Panc1 (cell line): ENCODE results near the gene PITRM1. TPM values are rescaled to one million over a fixed set of nuclear protein-coding genes. Genes with fewer than 3 reads are reported as not detected.

Source experiments
- ATAC-seq: fragments of 200-7000 bp; cut with Tn5 transposase; 2 replicates; pipeline ENCODE4 v1.9.1; 2020; ENCODE audit warnings: mild to moderate bottlenecking, moderate library complexity
- BruUV-seq: library from RNA; stranded (reverse); fragments of 400-500 nt; replicated peaks from 2 replicates; lab custom pipeline; 2021; lab: Mats Ljungman, UMichigan
- CTCF ChIA-PET: fragments of 300-600 bp; sonication (Branson Sonifier 250); formaldehyde crosslinking; loops from one replicate; lab custom pipeline; 2022; ENCODE audit warnings: antibody characterized with exemption; lab: Charles Lee
- POLR2A ChIA-PET: fragments of 300-600 bp; sonication (Branson Sonifier 250); formaldehyde crosslinking; loops from one replicate; lab custom pipeline; 2022; ENCODE audit warnings: antibody characterized with exemption; lab: Charles Lee
- DNase-seq: peaks from one replicate; pipeline ENCODE4 v3.0.0-alpha.2; 2010; ENCODE audit warnings: low read depth, low spot score
- H3K27ac ChIP-seq: 2 replicates; pipeline ENCODE4 v1.5.1; 2011; ENCODE audit warnings: mild to moderate bottlenecking, low read length, inconsistent platforms
- H3K27me3 ChIP-seq: fragments of 200-500 bp; sonication (Bioruptor generic); 2 replicates; pipeline ENCODE4 v1.6.0; 2014; ENCODE audit warnings: low read length, inconsistent platforms; ENCODE audit not compliant: control insufficient read depth, insufficient read depth
- H3K36me3 ChIP-seq: fragments of 200-500 bp; sonication (Bioruptor generic); 2 replicates; pipeline ENCODE4 v1.5.1; 2014; ENCODE audit warnings: inconsistent platforms, mild to moderate bottlenecking, low read length, moderate library complexity; ENCODE audit not compliant: control insufficient read depth, insufficient read depth
- H3K4me1 ChIP-seq: 2 replicates; pipeline ENCODE4 v1.5.1; 2011; ENCODE audit warnings: inconsistent platforms, mild to moderate bottlenecking, low read length, moderate library complexity; ENCODE audit not compliant: control insufficient read depth, insufficient read depth
- H3K4me3 ChIP-seq, 2 experiments: 2 replicates each; pipeline ENCODE4 v1.5.1; 2011 to 2012; ENCODE audit warnings: low read depth in 2 of 2, low read length in 2 of 2, mild to moderate bottlenecking in 2 of 2, inconsistent platforms in 1 of 2, moderate library complexity in 1 of 2
- H3K9me3 ChIP-seq: fragments of 200-500 bp; sonication (Bioruptor generic); 2 replicates; pipeline ENCODE4 v1.5.1; 2014; ENCODE audit warnings: low read depth, mild to moderate bottlenecking, inconsistent platforms, low read length, moderate library complexity; ENCODE audit not compliant: control insufficient read depth, insufficient read depth
- POLR2AphosphoS5 ChIP-seq: IDR thresholded peaks from 2 replicates; pipeline ENCODE4 v1.6.1; 2012; ENCODE audit warnings: mild to moderate bottlenecking, low read depth, low read length, moderate library complexity
- SIN3A ChIP-seq: IDR thresholded peaks from 2 replicates; pipeline ENCODE4 v1.6.1; 2012; ENCODE audit warnings: low read depth, mild to moderate bottlenecking, low read length, moderate library complexity, borderline replicate concordance; ENCODE audit not compliant: insufficient read depth
- TCF7L2 ChIP-seq: IDR thresholded peaks from 2 replicates; pipeline ENCODE4 v1.6.1; 2011; ENCODE audit warnings: mild to moderate bottlenecking, low read depth, low read length, inconsistent platforms
- in situ Hi-C: cut with HindIII; loops from 2 replicates; pipeline ENCODE4 v1.10.0; 2016; ENCODE audit warnings: low sequenced_read_pairs, low pct_unique_long_range_greater_than_20kb
- intact Hi-C: fragments of 100-400 bp; cut with micrococcal nuclease; formaldehyde crosslinking; loops from one replicate; pipeline ENCODE4 v1.10.0; 2022; ENCODE audit not compliant: unreplicated experiment
- total RNA-seq: library from RNA; stranded (reverse); gene quantifications from one replicate; pipeline ENCODE4 v1.2.1, GENCODE V29; 2021; ENCODE audit not compliant: unreplicated experiment
- TF ChIP-seq, protein P1 (sequence below), 2 experiments: IDR thresholded peaks; 2 replicates each; pipeline ENCODE4 v1.6.1; 2011 to 2012; ENCODE audit warnings: low read depth in 2 of 2, control low read depth in 1 of 2, low read length in 1 of 2, mild to moderate bottlenecking in 1 of 2, moderate library complexity in 1 of 2; ENCODE audit not compliant: insufficient read depth in 1 of 2
- TF ChIP-seq, protein P2 (sequence below): fragments of 450-650 bp; IDR thresholded peaks from 2 replicates; pipeline ENCODE4 v1.5.1; 2017; ENCODE audit warnings: mild to moderate bottlenecking

The PITRM1 gene
- total RNA-seq, 1 experiment from 2014 or later: 63.5 TPM

DNA sequence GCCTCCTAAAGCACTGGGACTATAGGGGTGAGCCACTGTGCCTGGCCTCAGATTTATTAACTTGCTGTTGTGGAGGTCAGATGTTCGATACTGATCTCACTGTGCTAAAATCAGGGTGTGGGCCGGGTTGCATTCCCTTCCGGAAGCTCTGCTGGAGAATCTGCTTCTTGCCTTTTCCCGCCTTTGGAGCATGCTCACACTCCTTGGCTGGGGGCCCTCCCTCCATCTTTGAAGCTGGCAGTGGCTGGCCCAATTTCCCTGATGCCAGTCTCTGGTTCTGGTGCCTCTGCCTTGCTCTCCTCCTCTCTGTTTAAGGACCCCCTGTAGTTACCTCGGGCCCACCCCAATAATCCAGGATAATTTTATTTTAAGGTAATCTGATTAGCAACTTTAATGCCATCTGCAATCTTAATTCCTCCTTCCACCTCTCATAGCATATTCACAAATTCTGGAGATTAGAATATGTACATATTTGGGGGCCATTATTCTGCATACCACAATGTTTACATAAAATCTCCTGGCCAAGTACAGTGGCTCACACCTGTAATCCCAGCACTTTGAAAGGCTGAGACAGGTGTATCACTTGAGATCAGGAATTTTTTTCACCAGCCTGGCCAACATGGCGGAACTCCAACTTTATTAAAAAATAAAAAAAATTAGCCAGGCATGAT is 7.9 kb upstream of the PITRM1 start:
- CTCF ChIA-PET: no interaction called here
- TF ChIP-seq POLR2AphosphoS5: no peak
- TF ChIP-seq, protein P1, sequence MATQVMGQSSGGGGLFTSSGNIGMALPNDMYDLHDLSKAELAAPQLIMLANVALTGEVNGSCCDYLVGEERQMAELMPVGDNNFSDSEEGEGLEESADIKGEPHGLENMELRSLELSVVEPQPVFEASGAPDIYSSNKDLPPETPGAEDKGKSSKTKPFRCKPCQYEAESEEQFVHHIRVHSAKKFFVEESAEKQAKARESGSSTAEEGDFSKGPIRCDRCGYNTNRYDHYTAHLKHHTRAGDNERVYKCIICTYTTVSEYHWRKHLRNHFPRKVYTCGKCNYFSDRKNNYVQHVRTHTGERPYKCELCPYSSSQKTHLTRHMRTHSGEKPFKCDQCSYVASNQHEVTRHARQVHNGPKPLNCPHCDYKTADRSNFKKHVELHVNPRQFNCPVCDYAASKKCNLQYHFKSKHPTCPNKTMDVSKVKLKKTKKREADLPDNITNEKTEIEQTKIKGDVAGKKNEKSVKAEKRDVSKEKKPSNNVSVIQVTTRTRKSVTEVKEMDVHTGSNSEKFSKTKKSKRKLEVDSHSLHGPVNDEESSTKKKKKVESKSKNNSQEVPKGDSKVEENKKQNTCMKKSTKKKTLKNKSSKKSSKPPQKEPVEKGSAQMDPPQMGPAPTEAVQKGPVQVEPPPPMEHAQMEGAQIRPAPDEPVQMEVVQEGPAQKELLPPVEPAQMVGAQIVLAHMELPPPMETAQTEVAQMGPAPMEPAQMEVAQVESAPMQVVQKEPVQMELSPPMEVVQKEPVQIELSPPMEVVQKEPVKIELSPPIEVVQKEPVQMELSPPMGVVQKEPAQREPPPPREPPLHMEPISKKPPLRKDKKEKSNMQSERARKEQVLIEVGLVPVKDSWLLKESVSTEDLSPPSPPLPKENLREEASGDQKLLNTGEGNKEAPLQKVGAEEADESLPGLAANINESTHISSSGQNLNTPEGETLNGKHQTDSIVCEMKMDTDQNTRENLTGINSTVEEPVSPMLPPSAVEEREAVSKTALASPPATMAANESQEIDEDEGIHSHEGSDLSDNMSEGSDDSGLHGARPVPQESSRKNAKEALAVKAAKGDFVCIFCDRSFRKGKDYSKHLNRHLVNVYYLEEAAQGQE (IDR thresholded peaks at IDR 0.05; ENCODE audit: insufficient read depth in 1 of 2, low read depth in 2 of 2, low read length in 1 of 2): no peak
- TF ChIP-seq, protein P2, sequence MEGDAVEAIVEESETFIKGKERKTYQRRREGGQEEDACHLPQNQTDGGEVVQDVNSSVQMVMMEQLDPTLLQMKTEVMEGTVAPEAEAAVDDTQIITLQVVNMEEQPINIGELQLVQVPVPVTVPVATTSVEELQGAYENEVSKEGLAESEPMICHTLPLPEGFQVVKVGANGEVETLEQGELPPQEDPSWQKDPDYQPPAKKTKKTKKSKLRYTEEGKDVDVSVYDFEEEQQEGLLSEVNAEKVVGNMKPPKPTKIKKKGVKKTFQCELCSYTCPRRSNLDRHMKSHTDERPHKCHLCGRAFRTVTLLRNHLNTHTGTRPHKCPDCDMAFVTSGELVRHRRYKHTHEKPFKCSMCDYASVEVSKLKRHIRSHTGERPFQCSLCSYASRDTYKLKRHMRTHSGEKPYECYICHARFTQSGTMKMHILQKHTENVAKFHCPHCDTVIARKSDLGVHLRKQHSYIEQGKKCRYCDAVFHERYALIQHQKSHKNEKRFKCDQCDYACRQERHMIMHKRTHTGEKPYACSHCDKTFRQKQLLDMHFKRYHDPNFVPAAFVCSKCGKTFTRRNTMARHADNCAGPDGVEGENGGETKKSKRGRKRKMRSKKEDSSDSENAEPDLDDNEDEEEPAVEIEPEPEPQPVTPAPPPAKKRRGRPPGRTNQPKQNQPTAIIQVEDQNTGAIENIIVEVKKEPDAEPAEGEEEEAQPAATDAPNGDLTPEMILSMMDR: no peak
- no peak for TF ChIP-seq TCF7L2
- no peak for TF ChIP-seq SIN3A
- H3K27me3 ChIP-seq: no peaks in the 10 kb centered on the region
- H3K9me3 ChIP-seq: no peaks in the 10 kb centered on the region
- H3K27ac ChIP-seq: no peak overlapping the region
- DNase-seq (no peak), ATAC-seq (no peak)
- intact Hi-C loops (no loop called here), in situ Hi-C loops (no loop called here)
- POLR2A ChIA-PET: no interaction called here
- no peak overlapping the region for H3K4me3 ChIP-seq
- no peaks in the 10 kb centered on the region for H3K4me1 ChIP-seq
- no TSS peak for BruUV-seq
- H3K36me3 ChIP-seq: no peaks in the 10 kb centered on the region

DNA sequence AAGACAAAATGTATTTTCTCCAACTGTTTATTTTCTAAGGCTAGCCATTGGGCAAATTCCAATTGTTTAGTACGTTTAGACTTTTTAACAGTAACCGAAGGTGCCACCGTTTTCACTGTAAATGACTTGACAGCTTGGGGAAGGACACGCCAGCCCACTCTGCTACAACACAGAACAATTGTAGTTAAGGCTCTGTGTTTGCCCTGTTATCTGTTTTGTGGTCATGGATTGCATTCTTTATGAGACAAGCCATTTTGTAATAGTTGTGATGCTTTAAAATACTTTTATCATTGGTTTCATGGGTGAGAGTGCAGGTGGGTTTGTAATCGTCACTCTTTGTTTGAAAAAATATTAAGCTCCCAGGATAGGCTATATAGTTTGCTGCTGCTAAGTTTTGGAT is 6.6 kb upstream of the PITRM1 start:
- TF ChIP-seq POLR2AphosphoS5 (no peak), SIN3A (no peak), TCF7L2 (no peak)
- TF ChIP-seq, protein P1 (IDR thresholded peaks at IDR 0.05; ENCODE audit: insufficient read depth in 1 of 2, low read depth in 2 of 2, low read length in 1 of 2): no peak
- TF ChIP-seq, protein P2: no peak
- no peaks in the 10 kb centered on the region for H3K27me3 ChIP-seq
- no peaks in the 10 kb centered on the region for H3K4me1 ChIP-seq
- ATAC-seq: no peak
- ChIA-PET POLR2A (no interaction called here), CTCF (no interaction called here)
- in situ Hi-C loops (no loop called here), intact Hi-C loops (no loop called here)
- H3K9me3 ChIP-seq: no peaks in the 10 kb centered on the region
- no TSS peak for BruUV-seq
- H3K4me3 ChIP-seq: no peak overlapping the region
- H3K36me3 ChIP-seq: no peaks in the 10 kb centered on the region
- H3K27ac ChIP-seq: no peak overlapping the region
- no peak for DNase-seq
